ENCODE measurements around the gene SERPINI1.
A peak's percentile ranks its signal among the peaks of the same experiment; 100 is the strongest.

SERPINI1 gene

GRCh38 chr3:167858865-167859264, 123.3 kb downstream of the SERPINI1 start:
- no peak overlapping the region for H3K4me3 Mint-ChIP-seq
- no peak for ATAC-seq (ENCODE audit: low read depth)
- DNase-seq (ENCODE audit: low spot score in 2 of 2), result no peak
- H3K27me3 Mint-ChIP-seq, result no peaks in the 10 kb centered on the region
- H3K4me1 Mint-ChIP-seq, result peaks cover 16% of the 10 kb centered on the region
- no peak overlapping the region for H3K27ac Mint-ChIP-seq
- H3K9me3 Mint-ChIP-seq, result no peaks in the 10 kb centered on the region
- no peaks in the 10 kb centered on the region for H3K36me3 Mint-ChIP-seq

- ATAC-seq (ENCODE audit: low read depth) (no peak), DNase-seq (ENCODE audit: low spot score in 2 of 2) (no peak)
- Mint-ChIP-seq H3K4me3 (no peak overlapping the region), H3K4me1 (peaks cover 18% of the 10 kb centered on the region), H3K9me3 (no peaks in the 10 kb centered on the region), H3K27ac (no peak overlapping the region), H3K36me3 (no peaks in the 10 kb centered on the region), H3K27me3 (no peaks in the 10 kb centered on the region)
Observed at GRCh38 chr3:167859610-167860009, 124.1 kb downstream of the SERPINI1 start.

- peak; percentile 35 for ATAC-seq (ENCODE audit: low read depth)
- H3K36me3 Mint-ChIP-seq, result no peaks in the 10 kb centered on the region
- DNase-seq (ENCODE audit: low spot score in 2 of 2), result no peak
- peaks cover 18% of the 10 kb centered on the region for H3K4me1 Mint-ChIP-seq
- H3K27ac Mint-ChIP-seq, result no peak overlapping the region
- H3K27me3 Mint-ChIP-seq, result no peaks in the 10 kb centered on the region
- H3K4me3 Mint-ChIP-seq, result no peak overlapping the region
- no peaks in the 10 kb centered on the region for H3K9me3 Mint-ChIP-seq
Observed at GRCh38 chr3:167861649-167862048, 126.1 kb downstream of the SERPINI1 start.

GRCh38 chr3:167862104-167862730, 126.7 kb downstream of the SERPINI1 start:
- H3K36me3 Mint-ChIP-seq, result no peaks in the 10 kb centered on the region
- no peaks in the 10 kb centered on the region for H3K9me3 Mint-ChIP-seq
- H3K4me1 Mint-ChIP-seq, result peaks cover 18% of the 10 kb centered on the region
- no peak for DNase-seq (ENCODE audit: low spot score in 2 of 2)
- no peak overlapping the region for H3K27ac Mint-ChIP-seq
- no peak overlapping the region for H3K4me3 Mint-ChIP-seq
- ATAC-seq (ENCODE audit: low read depth), result no peak
- H3K27me3 Mint-ChIP-seq, result no peaks in the 10 kb centered on the region

- H3K9me3 Mint-ChIP-seq, result peaks cover 2% of the 10 kb centered on the region
- ATAC-seq (ENCODE audit: low read depth) (no peak), DNase-seq (ENCODE audit: low spot score in 2 of 2) (no peak)
- peaks cover 18% of the 10 kb centered on the region for H3K4me1 Mint-ChIP-seq
- no peaks in the 10 kb centered on the region for H3K36me3 Mint-ChIP-seq
- no peak overlapping the region for H3K27ac Mint-ChIP-seq
- H3K27me3 Mint-ChIP-seq, result no peaks in the 10 kb centered on the region
- no peak overlapping the region for H3K4me3 Mint-ChIP-seq
Observed at GRCh38 chr3:167863811-167864551, 128.5 kb downstream of the SERPINI1 start.

- ATAC-seq (ENCODE audit: low read depth), result peak; percentile 19
- Mint-ChIP-seq H3K36me3 (no peaks in the 10 kb centered on the region), H3K4me1 (peaks cover 18% of the 10 kb centered on the region), H3K4me3 (no peak overlapping the region), H3K27ac (no peak overlapping the region), H3K9me3 (peaks cover 3% of the 10 kb centered on the region), H3K27me3 (no peaks in the 10 kb centered on the region)
- no peak for DNase-seq (ENCODE audit: low spot score in 2 of 2)
Observed at GRCh38 chr3:167864552-167864874, 129.0 kb downstream of the SERPINI1 start.

- DNase-seq (ENCODE audit: low spot score in 2 of 2) (no peak), ATAC-seq (ENCODE audit: low read depth) (no peak)
- Mint-ChIP-seq H3K36me3 (no peaks in the 10 kb centered on the region), H3K9me3 (peaks cover 3% of the 10 kb centered on the region), H3K4me3 (no peak overlapping the region), H3K4me1 (peaks cover 18% of the 10 kb centered on the region), H3K27me3 (no peaks in the 10 kb centered on the region), H3K27ac (no peak overlapping the region)
Observed at GRCh38 chr3:167866331-167866730, 130.8 kb downstream of the SERPINI1 start.

GRCh38 chr3:167867981-167868380, 132.5 kb downstream of the SERPINI1 start:
- ATAC-seq (ENCODE audit: low read depth) (no peak), DNase-seq (ENCODE audit: low spot score in 2 of 2) (no peak)
- Mint-ChIP-seq H3K36me3 (no peaks in the 10 kb centered on the region), H3K9me3 (peaks cover 3% of the 10 kb centered on the region), H3K27me3 (no peaks in the 10 kb centered on the region), H3K4me3 (no peak overlapping the region), H3K27ac (no peak overlapping the region), H3K4me1 (peaks cover 9% of the 10 kb centered on the region)

- no peak for ATAC-seq (ENCODE audit: low read depth)
- Mint-ChIP-seq H3K36me3 (no peaks in the 10 kb centered on the region), H3K4me1 (peaks cover 3% of the 10 kb centered on the region), H3K27me3 (no peaks in the 10 kb centered on the region), H3K27ac (no peak overlapping the region), H3K9me3 (peaks cover 3% of the 10 kb centered on the region), H3K4me3 (no peak overlapping the region)
- no peak for DNase-seq (ENCODE audit: low spot score in 2 of 2)
Observed at GRCh38 chr3:167870181-167870580, 134.7 kb downstream of the SERPINI1 start.

GRCh38 chr3:167870759-167871158, 135.2 kb downstream of the SERPINI1 start:
- H3K9me3 Mint-ChIP-seq, result peaks cover 3% of the 10 kb centered on the region
- ATAC-seq (ENCODE audit: low read depth) (no peak), DNase-seq (ENCODE audit: low spot score in 2 of 2) (no peak)
- no peaks in the 10 kb centered on the region for H3K27me3 Mint-ChIP-seq
- no peaks in the 10 kb centered on the region for H3K36me3 Mint-ChIP-seq
- H3K27ac Mint-ChIP-seq, result no peak overlapping the region
- H3K4me1 Mint-ChIP-seq, result peaks cover 3% of the 10 kb centered on the region
- H3K4me3 Mint-ChIP-seq, result no peak overlapping the region

GRCh38 chr3:167872032-167872431, 136.5 kb downstream of the SERPINI1 start:
- Mint-ChIP-seq H3K27me3 (peaks cover 2% of the 10 kb centered on the region), H3K27ac (no peak overlapping the region), H3K9me3 (peaks cover 3% of the 10 kb centered on the region), H3K4me1 (peaks cover 3% of the 10 kb centered on the region), H3K4me3 (no peak overlapping the region), H3K36me3 (no peaks in the 10 kb centered on the region)
- ATAC-seq (ENCODE audit: low read depth) (no peak), DNase-seq (ENCODE audit: low spot score in 2 of 2) (no peak)

GRCh38 chr3:167872941-167873340, 137.4 kb downstream of the SERPINI1 start:
- Mint-ChIP-seq H3K27ac (no peak overlapping the region), H3K4me3 (no peak overlapping the region), H3K4me1 (peaks cover 3% of the 10 kb centered on the region), H3K36me3 (no peaks in the 10 kb centered on the region), H3K27me3 (peaks cover 2% of the 10 kb centered on the region), H3K9me3 (peaks cover 3% of the 10 kb centered on the region)
- ATAC-seq (ENCODE audit: low read depth) (no peak), DNase-seq (ENCODE audit: low spot score in 2 of 2) (no peak)

GRCh38 chr3:167874671-167875372, 139.3 kb downstream of the SERPINI1 start:
- no peak overlapping the region for H3K27ac Mint-ChIP-seq

More at GRCh38 chr3:167874671-167875372, 139.3 kb downstream of the SERPINI1 start:
- peaks cover 3% of the 10 kb centered on the region for H3K4me1 Mint-ChIP-seq
- ATAC-seq (ENCODE audit: low read depth), result no peak
- H3K4me3 Mint-ChIP-seq, result no peak overlapping the region
- no peaks in the 10 kb centered on the region for H3K9me3 Mint-ChIP-seq
- peaks cover 3% of the 10 kb centered on the region for H3K27me3 Mint-ChIP-seq
- no peaks in the 10 kb centered on the region for H3K36me3 Mint-ChIP-seq
- no peak for DNase-seq (ENCODE audit: low spot score in 2 of 2)

Data from memory B cell (primary cell).